HepG2 (cell line): Measurements from ENCODE around the gene MPHOSPH8. TPM values are rescaled to one million over a fixed set of nuclear protein-coding genes. Genes with fewer than 3 reads are reported as not detected.

Experiments used
- ATAC-seq: fragments of 200-7000 bp; cut with Tn5 transposase; 3 replicates; pipeline ENCODE4 v1.9.1; 2020; ENCODE audit warnings: mild to moderate bottlenecking, moderate library complexity
- BruUV-seq: library from RNA; stranded (reverse); fragments of 400-500 nt; replicated peaks from 2 replicates; lab custom pipeline; 2021; lab: Mats Ljungman, UMichigan
- CTCF ChIA-PET: fragments of 300-600 bp; formaldehyde crosslinking; extraction: SDS; loops from one replicate; lab custom pipeline; 2021; ENCODE audit warnings: low total read pairs, inconsistent platforms, low intra/inter-chr PET ratio; lab: Yijun Ruan, JAX
- POLR2A ChIA-PET: fragments of 350-600 bp; sonication (Branson Sonifier 250); formaldehyde crosslinking; loops from one replicate; lab custom pipeline; 2020; ENCODE audit warnings: antibody characterized with exemption, inconsistent platforms; lab: Yijun Ruan, JAX
- DNase-seq: peaks from one replicate; pipeline ENCODE4 v3.0.0-alpha.2; 2015; ENCODE audit warnings: low spot score
- FAIRE-seq: peaks from 3 replicates; lab custom pipeline; 2011; peaks lifted over from hg19 to GRCh38; lab: Jason Lieb, UNC
- H2AFZ ChIP-seq: one replicate; pipeline ENCODE4 v1.6.1; 2011; ENCODE audit warnings: low read length, inconsistent platforms
- H3K27ac ChIP-seq: fragments of 300-600 bp; 3 replicates; pipeline ENCODE4 v1.8.0; 2011; ENCODE audit warnings: mixed run types, mild to moderate bottlenecking, mixed read lengths, low read length, inconsistent platforms; ENCODE audit not compliant: insufficient read depth; ENCODE audit errors: extremely low read length
- H3K27me3 ChIP-seq, 2 experiments: fragments of 200-600 bp in 1 of 2; 2 replicates in 1 of 2; 3 replicates in 1 of 2; pipeline versions ENCODE4 v1.6.0 to v1.8.0; 2011; ENCODE audit warnings: low read length in 2 of 2, mild to moderate bottlenecking in 2 of 2, moderate library complexity in 2 of 2, inconsistent platforms in 1 of 2; ENCODE audit not compliant: insufficient read depth in 2 of 2, control insufficient read depth in 1 of 2
- H3K36me3 ChIP-seq, 2 experiments: fragments of 200-600 bp in 1 of 2; replicated peaks in 1 of 2; 2 replicates in 1 of 2; 3 replicates in 1 of 2; pipeline versions ENCODE4 v1.5.1 to v1.8.0; 2011; ENCODE audit warnings: low read length in 2 of 2, inconsistent platforms in 1 of 2; ENCODE audit not compliant: insufficient read depth in 2 of 2, control insufficient read depth in 1 of 2
- H3K4me1 ChIP-seq: 2 replicates; pipeline ENCODE4 v1.5.1; 2012; ENCODE audit warnings: low read length, inconsistent platforms; ENCODE audit not compliant: insufficient read depth
- H3K4me2 ChIP-seq: 2 replicates; pipeline ENCODE4 v1.6.0; 2011; ENCODE audit warnings: low read depth, low read length, inconsistent platforms
- H3K4me3 ChIP-seq, 3 experiments: fragments of 200-600 bp in 1 of 3; sonication (generic), shearing (Covaris generic) in 1 of 3; replicated peaks in 1 of 3; 2 replicates each; pipeline ENCODE4 v1.5.1; 2011 to 2016; ENCODE audit warnings: low read length in 3 of 3, inconsistent platforms in 2 of 3, low read depth in 2 of 3, mild to moderate bottlenecking in 2 of 3, control low read depth in 1 of 3, mixed read lengths in 1 of 3; ENCODE audit not compliant: insufficient read depth in 1 of 3
- H3K79me2 ChIP-seq: one replicate; pipeline ENCODE4 v1.6.1; 2011; ENCODE audit warnings: low read length, inconsistent platforms; ENCODE audit not compliant: insufficient read depth
- H3K9ac ChIP-seq: 2 replicates; pipeline ENCODE4 v1.6.0; 2011; ENCODE audit warnings: mild to moderate bottlenecking, low read depth, low read length, inconsistent platforms; ENCODE audit not compliant: insufficient read depth
- H3K9me3 ChIP-seq: 2 replicates; pipeline ENCODE4 v1.5.1; 2012; ENCODE audit warnings: mild to moderate bottlenecking, low read length
- H4K20me1 ChIP-seq: 2 replicates; pipeline ENCODE4 v1.6.0; 2011; ENCODE audit warnings: inconsistent platforms, mild to moderate bottlenecking, low read length, moderate library complexity; ENCODE audit not compliant: insufficient read depth
- CEBPG ChIP-seq: IDR thresholded peaks from 2 replicates; pipeline ENCODE4 v1.6.1; 2016
- CREM ChIP-seq, 2 experiments: sonication (generic) in 1 of 2; formaldehyde crosslinking in 1 of 2; IDR thresholded peaks; 2 replicates each; pipeline versions ENCODE4 v1.4.0 to v1.6.1; 2016 to 2020; ENCODE audit warnings: antibody characterized with exemption in 1 of 2, mild to moderate bottlenecking in 1 of 2, missing genetic modification reagents in 1 of 2
- FOXA1 ChIP-seq, 2 experiments: fragments of 450-650 bp in 1 of 2; sonication (generic) in 1 of 2; formaldehyde crosslinking in 1 of 2; IDR thresholded peaks; 2 replicates each; pipeline versions ENCODE4 v1.4.0 to v1.6.1; 2016 to 2020; ENCODE audit warnings: missing genetic modification reagents in 1 of 2
- RARG ChIP-seq: sonication (generic); formaldehyde crosslinking; IDR thresholded peaks from 2 replicates; pipeline ENCODE4 v1.4.0; 2020; ENCODE audit warnings: low read depth, mild to moderate bottlenecking, missing genetic modification reagents
- RBAK ChIP-seq: sonication (generic); formaldehyde crosslinking; IDR thresholded peaks from 2 replicates; pipeline ENCODE4 v1.5.1; 2020; ENCODE audit warnings: mild to moderate bottlenecking, missing genetic modification reagents
- ZNF138 ChIP-seq: sonication (generic); formaldehyde crosslinking; IDR thresholded peaks from 2 replicates; pipeline ENCODE4 v1.5.0; 2020; ENCODE audit warnings: mild to moderate bottlenecking, low read depth, missing genetic modification reagents
- ZNF788 ChIP-seq: sonication (generic); formaldehyde crosslinking; IDR thresholded peaks from 2 replicates; pipeline ENCODE4 v1.5.0; 2020; ENCODE audit warnings: mild to moderate bottlenecking, missing genetic modification reagents, borderline replicate concordance
- WGBS: methylation state at CpG from one replicate; pipeline ENCODE4 v1.1.6; 2017; ENCODE audit warnings: low lambda C conversion rate; 5-methylcytosine and 5-hydroxymethylcytosine counted together
- in situ Hi-C: cut with HindIII; loops from 2 replicates; pipeline ENCODE4 v1.10.0; 2017; ENCODE audit warnings: low pct_unique_long_range_greater_than_20kb; ENCODE audit not compliant: extremely low pct_ligation_motif_present
- intact Hi-C: fragments of 100-400 bp; cut with micrococcal nuclease; formaldehyde crosslinking; loops from one replicate; pipeline ENCODE4 v1.10.0; 2022; ENCODE audit not compliant: unreplicated experiment
- polyA plus RNA-seq, 8 experiments: library from polyadenylated mRNA; depleted of rRNA in 3 of 8; stranded (reverse) in 7 of 8; unstranded in 1 of 8; fragments of >200 nt; fragmentation: Illumina TruSeq in 4 of 8; extraction: Trizol in 4 of 8; gene quantifications; 2 replicates each; pipeline versions ENCODE4 v1.2.1 to v1.2.3, GENCODE V29; 2011 to 2016; ENCODE audit warnings: low read depth in 4 of 8, missing spikeins in 1 of 8, mixed read lengths in 1 of 8; ENCODE audit not compliant: insufficient read depth in 1 of 8
- total RNA-seq, 5 experiments: library from RNA; depleted of rRNA; stranded (reverse); fragments of >200 nt; fragmentation: Illumina TruSeq; extraction: Trizol; gene quantifications; 2 replicates each; pipeline ENCODE4 v1.2.3, GENCODE V29; 2016; ENCODE audit warnings: low read depth in 1 of 5

The MPHOSPH8 gene
- total and polyA plus RNA-seq, 2 of the 13 experiments (the other 11 are each of a cell fraction or from before 2014, with no cell fraction given), result 17.3 to 20.9 TPM

GRCh38 chr13:19676168-19676567 lies 42.7 kb downstream of the MPHOSPH8 start (continued):
- no peak for TF ChIP-seq CREM (IDR thresholded peaks at IDR 0.05)
- no peak for TF ChIP-seq CREM (CRISPR knock-in tag; IDR thresholded peaks at IDR 0.05)

GRCh38 chr13:19680751-19681150 lies 47.3 kb downstream of the MPHOSPH8 start:
- Histone ChIP-seq H3K4me1 (peaks cover 11% of the 10 kb centered on the region), H3K27ac (no peak overlapping the region), H3K27me3 (no peaks in the 10 kb centered on the region), H3K36me3 (peaks cover 5 to 31% of the 10 kb centered on the region in 2 experiments), H3K4me2 (no peak overlapping the region), H3K9me3 (no peaks in the 10 kb centered on the region), H2AFZ (no peak overlapping the region), H4K20me1 (no peaks in the 10 kb centered on the region), H3K4me3 (no peak overlapping the region), H3K9ac (no peak overlapping the region), H3K79me2 (no peaks in the 10 kb centered on the region)
- BruUV-seq, result no TSS peak
- in situ Hi-C loops (no loop called here), intact Hi-C loops (no loop called here)
- CTCF ChIA-PET, result no interaction called here
- FAIRE-seq, result no peak
- no peak for DNase-seq
- POLR2A ChIA-PET, result no interaction called here
- ATAC-seq, result no peak
- TF ChIP-seq RARG (CRISPR knock-in tag) (no peak), ZNF788 (CRISPR knock-in tag) (no peak), RBAK (CRISPR knock-in tag) (no peak)
- WGBS, result 95% methylated on average over 7 of the region's 7 CpGs

GRCh38 chr13:19681517-19681916 lies 48.1 kb downstream of the MPHOSPH8 start:
- no TSS peak for BruUV-seq

More at GRCh38 chr13:19681517-19681916, 48.1 kb downstream of the MPHOSPH8 start:
- Histone ChIP-seq H2AFZ (no peak overlapping the region), H3K4me3 (no peak overlapping the region), H3K27ac (no peak overlapping the region), H3K9ac (no peak overlapping the region), H3K9me3 (no peaks in the 10 kb centered on the region), H3K4me2 (no peak overlapping the region), H3K36me3 (peaks cover 4 to 23% of the 10 kb centered on the region in 2 experiments), H4K20me1 (no peaks in the 10 kb centered on the region), H3K4me1 (peaks cover 17% of the 10 kb centered on the region), H3K27me3 (no peaks in the 10 kb centered on the region), H3K79me2 (no peaks in the 10 kb centered on the region)
- WGBS, result 100% methylated on average over 2 of the region's 2 CpGs
- in situ Hi-C loops, result no loop called here
- ATAC-seq (no peak), DNase-seq (no peak), FAIRE-seq (no peak)
- ChIA-PET POLR2A (no interaction called here), CTCF (no interaction called here)
- TF ChIP-seq ZNF138, result no peak
- TF ChIP-seq CEBPG (CRISPR knock-in tag), result no peak
- TF ChIP-seq FOXA1 (IDR thresholded peaks at IDR 0.05), result no peak
- no peak for TF ChIP-seq FOXA1 (CRISPR knock-in tag; IDR thresholded peaks at IDR 0.05)
- intact Hi-C loops, result no loop called here
